Activated naive CD4-positive, alpha-beta T cell treated with anti-CD3 and anti-CD28 coated beads, Interleukin-2, amount 50 U/mL, for 16 hours (primary cell): ENCODE results near the gene DGKI.

ENCODE experiments used
- DNase-seq: peaks from one replicate; pipeline ENCODE4 v3.0.0-alpha.2; 2020

DGKI gene

GRCh38 chr7:137846827-137847567, at the start of gene DGKI:
Gene DGKI, minus strand, starts transcription at chr7:137846974.
- peak; percentile 10 for DNase-seq

DNA sequence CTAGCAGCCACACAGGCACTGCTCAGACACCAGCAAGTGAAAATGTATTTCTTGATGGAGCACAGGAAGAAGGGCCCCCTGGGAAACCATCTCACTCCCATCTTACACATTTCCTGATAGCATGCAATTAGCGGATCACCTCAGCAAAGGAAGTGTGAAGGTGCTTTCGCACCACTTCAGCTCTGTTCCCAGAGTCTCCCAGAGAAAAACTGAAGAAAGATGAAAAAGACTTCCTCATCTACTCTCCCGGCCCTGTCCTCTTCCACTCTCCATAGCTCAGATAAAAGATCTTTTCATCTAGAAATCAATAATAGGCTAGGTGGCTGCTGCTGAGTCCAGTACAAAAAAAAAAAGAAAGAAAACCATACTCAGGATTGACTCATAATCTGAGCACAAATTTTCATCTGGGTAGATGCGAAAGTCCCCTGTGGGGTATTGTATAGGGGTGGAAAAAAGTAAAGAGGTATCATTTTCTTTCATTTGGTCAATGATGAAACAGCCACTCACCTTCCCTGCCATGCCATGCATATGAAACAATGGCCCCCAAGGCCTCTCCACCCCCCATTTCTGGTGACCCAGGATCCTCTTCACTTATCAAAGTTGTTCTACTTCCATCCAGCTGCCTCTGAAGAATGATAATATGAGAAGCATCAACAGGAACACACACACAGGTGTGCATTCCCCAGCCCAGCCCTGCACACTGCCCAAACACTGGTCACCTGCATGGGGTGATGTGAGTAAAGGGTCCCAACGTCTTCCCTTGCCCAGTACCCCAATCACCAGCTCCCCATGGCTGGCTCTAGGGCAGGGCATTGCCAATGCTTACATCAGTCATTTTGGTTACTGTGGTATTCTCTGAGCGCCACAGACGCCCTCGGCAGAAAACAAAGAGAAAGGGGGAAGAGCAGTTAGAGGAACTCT, 48.8 kb upstream of the DGKI start:
- DNase-seq = no peak

DNA sequence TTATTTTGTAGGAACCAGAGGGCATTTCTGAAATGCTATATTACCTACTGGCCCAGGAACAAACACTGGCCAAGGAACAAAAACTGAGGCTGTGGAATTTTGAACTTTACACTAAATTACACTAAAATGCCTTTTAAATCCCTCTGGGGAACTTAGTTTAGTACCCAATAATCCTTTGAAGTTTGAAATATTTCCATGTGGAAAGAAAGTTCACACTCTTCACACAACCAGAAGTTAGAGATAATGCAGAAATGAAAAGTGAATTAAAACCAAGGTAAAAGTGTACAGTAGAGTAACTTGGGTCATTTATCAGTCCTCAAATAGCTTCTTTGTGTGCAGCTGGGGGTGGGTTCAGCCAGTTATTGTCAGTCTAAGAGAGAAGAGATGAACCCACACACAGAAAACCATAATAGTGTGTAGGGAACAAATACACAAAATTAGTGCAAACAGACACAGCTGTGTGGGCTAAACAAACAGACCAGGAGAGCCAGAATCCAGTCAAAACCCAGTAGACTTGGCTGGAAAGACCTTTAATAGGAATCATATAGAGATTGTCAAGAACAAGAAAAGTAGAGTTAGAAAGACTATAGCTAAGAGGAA, 46.5 kb upstream of the DGKI start:
- DNase-seq = no peak

DNA sequence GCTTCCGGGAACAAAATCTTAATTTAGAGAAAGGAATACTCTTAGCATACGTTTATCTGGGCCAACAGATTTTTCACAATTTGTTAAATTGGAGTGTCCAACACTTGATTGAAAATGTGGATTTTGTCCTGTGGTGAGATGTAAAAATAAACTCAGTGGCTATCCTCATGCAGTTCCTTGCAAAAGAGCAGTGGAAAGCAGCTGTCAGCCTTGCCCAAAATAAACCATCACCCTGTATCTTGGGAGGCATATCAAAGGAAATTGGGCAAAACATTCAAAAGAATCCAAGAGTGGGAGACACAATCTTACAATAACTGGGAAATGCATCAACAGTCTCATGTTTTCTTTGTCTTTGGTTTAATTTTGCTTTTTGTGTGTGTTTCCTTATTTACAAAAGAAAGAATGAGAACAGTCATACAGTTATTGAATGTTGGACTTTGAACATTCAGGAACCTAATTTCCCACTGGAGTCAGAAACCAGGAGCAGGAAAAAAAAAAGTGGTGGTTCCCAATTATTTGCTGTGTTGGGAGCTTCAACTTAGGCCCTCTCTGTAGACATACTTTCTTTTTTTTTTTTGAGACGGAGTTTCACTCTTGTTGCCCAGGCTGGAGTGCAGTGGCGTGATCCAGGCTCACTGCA, 44.4 kb upstream of the DGKI start:
- DNase-seq = no peak

DNA sequence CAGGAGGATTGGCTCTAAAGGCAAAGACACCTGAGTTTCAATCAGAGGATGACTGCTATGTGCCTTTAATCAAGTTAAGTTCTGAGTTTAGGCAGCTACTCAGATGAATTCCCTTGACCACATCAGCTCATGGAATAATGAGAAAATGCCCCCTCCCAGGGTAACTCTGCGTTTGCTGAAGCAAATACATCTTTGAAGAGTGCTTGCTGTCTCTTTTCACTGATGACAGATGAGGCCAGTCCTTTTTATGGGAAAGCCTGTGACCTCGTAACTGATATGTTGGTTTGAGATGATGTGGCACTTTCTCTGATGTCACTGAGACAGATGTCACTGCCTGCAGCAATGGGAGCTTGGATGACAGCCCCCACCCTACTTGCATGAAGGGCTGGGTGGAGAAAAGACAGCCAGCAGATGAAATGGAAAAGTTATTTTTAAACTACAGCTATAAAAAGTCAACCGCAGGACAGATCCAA, 43.7 kb upstream of the DGKI start:
- no peak for DNase-seq

GRCh38 chr7:137888241-137888640, 41.5 kb upstream of the DGKI start:
- no peak for DNase-seq

- DNase-seq = no peak
Observed at GRCh38 chr7:137886746-137887145, 40.0 kb upstream of the DGKI start.

GRCh38 chr7:137886281-137886680, 39.5 kb upstream of the DGKI start:
- DNase-seq = no peak

DNA sequence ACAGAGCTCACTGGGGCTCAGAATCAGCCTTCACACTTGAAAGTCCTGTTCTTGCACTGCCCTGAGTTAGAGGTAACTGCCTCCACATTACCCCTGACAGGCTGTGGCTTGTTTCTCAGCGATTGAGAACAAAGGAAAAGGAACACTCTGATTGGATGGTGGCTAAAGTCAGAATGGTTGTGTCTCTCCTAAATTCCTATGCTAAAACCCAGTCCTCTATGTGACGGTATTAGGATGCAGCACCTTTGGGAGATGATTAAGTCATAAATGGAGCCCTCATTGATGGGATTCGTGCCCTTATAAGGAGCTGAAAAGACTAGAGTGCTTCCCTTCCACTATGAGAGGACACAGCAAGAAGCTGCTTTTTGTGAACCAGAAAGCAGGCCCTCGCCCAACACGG, 38.9 kb upstream of the DGKI start:
- no peak for DNase-seq

- no peak for DNase-seq
Observed at GRCh38 chr7:137882806-137883205, 36.0 kb upstream of the DGKI start.

GRCh38 chr7:137882261-137882668, 35.5 kb upstream of the DGKI start:
- DNase-seq = no peak

DNA sequence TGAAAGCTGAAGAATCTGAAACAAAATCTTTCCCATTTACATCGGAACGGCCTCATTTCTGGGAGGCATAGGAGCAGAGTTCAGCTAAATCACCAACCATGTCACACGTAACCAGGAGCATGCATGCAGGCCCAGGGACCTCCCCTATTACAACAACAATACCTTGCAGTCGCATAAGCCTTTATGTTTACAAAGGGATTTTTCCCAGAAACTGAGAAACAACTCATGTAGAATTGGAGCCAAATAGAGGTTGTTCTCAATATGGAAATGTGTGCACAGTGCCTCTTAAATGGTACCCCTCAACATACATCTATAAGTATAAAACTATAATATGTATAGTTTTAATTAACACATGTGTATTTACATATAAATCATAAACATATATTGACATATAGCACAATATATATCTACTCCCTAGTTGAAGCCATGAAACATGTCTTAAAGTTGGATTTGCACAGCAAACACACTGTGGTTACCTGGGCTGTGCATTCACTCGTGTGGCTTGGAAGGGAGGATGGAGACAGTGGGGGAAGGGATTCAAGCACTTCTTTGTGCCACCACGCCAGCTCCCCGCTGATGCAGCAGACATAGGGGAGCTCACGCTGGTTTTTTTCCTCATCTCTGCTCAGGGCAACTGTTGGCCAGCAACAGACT, 35.0 kb upstream of the DGKI start:
- DNase-seq = no peak

GRCh38 chr7:137880432-137880831, 33.7 kb upstream of the DGKI start:
- DNase-seq = no peak

DNA sequence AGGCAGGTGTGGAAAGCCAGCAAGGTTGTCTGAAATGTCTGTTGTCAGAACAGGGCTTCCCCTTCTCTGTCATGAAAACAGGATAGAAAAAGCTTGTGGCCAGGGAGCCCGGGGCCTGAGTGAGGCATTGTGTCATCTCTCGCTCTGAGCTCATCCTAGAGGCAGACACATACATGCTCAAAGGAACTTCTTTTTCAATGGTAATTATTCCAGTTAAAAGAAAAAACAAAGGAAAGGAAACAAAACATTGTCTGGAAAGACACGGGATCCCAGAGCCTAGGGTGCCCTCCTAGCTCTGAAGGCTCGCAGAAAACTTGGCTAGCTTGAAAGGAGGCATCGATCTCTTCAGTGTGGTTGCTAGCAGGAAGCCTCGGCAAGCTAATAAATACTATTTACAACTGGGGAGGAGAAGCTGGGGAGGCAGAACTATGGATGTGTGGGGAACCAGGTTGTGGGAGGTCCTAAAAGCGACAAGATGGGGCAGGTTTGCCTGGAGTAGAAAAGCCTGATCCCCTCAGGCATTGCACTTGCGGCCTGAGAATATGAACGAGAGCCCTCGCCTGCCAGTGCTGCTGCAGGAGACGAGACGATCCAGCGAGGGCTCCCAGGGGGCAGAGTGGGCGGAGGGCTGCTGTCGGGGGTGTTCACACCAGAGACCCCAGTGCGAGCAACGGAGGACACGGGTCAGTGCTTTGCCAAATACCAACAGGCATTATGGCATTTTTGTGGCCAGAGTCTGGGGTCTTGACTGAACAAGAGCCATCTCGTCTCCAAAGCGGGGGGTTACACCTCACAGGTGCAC, 32.8 kb upstream of the DGKI start:
- DNase-seq = no peak

- DNase-seq = no peak
Observed at GRCh38 chr7:137878333-137878961, 31.7 kb upstream of the DGKI start.

- DNase-seq = no peak
Observed at GRCh38 chr7:137877027-137877675, 30.4 kb upstream of the DGKI start.

DNA sequence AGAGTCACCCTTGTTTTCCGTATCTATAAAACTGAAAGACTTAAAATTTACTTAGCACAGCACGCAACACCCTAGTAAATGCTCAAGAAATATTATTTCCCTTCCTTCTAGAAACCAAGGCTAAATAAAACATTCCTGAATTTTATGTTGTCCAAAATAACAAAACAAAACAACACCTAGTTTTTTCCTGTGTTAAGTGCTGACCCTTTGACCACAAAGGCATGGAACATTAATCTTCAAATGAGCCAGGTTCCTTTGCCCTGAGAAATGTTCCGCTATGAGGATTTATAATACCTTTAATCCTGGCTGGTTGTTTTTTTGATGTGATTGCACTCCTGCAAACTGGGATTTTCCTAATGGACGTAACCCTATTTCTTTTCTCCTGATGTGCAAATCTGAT, 29.0 kb upstream of the DGKI start:
- DNase-seq = no peak

DNA sequence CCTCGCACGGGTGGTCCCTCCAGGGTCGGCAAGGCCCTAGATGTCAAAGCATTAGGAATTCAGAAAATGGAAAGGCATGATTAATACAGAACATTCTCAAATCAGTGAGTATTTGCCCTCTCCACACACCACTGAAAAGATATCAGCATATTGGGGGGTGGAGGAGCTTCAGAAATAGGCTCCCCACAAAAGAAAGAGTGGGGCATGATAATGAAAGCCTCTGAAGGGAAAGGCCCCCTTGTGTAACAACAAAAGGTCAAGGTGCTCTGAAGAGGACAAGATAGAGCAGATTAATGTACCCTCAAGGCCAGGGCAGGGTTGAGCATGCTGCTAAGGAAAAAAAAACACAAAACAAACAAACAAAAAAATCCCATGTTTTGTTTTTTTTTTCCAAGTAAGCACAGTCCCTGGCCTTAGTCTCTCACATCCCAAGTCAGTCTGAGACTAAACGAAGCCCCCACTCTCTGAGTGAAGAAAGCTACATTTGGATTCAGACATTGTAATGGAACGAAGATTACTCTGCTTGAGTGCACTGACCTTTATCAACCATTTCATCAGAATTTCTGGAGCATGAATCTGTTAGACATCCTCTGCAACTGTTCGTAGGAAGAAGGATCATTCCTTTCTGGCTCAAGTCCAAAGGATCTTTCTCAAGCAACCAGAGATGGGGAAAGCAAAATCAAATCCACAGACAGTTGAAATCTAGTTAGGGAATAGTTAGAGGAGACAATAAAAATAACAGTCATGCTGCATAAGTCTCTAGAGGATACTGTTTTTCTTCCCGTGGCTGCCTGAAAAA, 27.4 kb upstream of the DGKI start:
- DNase-seq = no peak

GRCh38 chr7:137873524-137873923, 26.8 kb upstream of the DGKI start:
- DNase-seq = no peak
